Fibroblast of upper back skin (primary cell): ENCODE results near the gene CFAP61.
"Not testable (repeated sequence)": the region's sequence is repeated elsewhere in the genome, so short reads cannot be mapped to it uniquely, and the experiment has no call there.

Source experiments
- DNase-seq: peaks from one replicate; pipeline ENCODE4 v3.0.0-alpha.2; 2013

CFAP61 gene

GRCh38 chr20:20052074-20052970, at the start of gene CFAP61, which contains the start of gene CRNKL1:
TSS of gene CFAP61 (plus strand) at chr20:20052532. CDS start at chr20:20056654, 4,122 bp downstream.
TSS of gene CRNKL1 (minus strand) at chr20:20052466. CDS start at chr20:20052342, 124 bp downstream.
- peak; percentile 95 for DNase-seq

- peak; percentile 33 for DNase-seq
Observed at GRCh38 chr20:20003031-20003954, 49.0 kb upstream of the CFAP61 start.

- DNase-seq: not testable (repeated sequence)
Observed at GRCh38 chr20:20003955-20004322, 48.4 kb upstream of the CFAP61 start.

GRCh38 chr20:20005342-20005741, 47.0 kb upstream of the CFAP61 start:
- DNase-seq: no peak

- DNase-seq: no peak
Observed at GRCh38 chr20:20009784-20010253, 42.5 kb upstream of the CFAP61 start.

- DNase-seq: peak; percentile 31
Observed at GRCh38 chr20:20010639-20011500, 41.5 kb upstream of the CFAP61 start.

- DNase-seq: no peak
Observed at GRCh38 chr20:20012541-20012940, 39.8 kb upstream of the CFAP61 start.

- no peak for DNase-seq
Observed at GRCh38 chr20:20014659-20015058, 37.7 kb upstream of the CFAP61 start.

GRCh38 chr20:20017001-20017843, 35.1 kb upstream of the CFAP61 start, which contains the start of gene NAA20:
TSS of gene NAA20 (plus strand) at chr20:20017362. CDS start at chr20:20017397, 35 bp downstream.
- peak; percentile 89 for DNase-seq

- DNase-seq: no peak
Observed at GRCh38 chr20:20017844-20018185, 34.5 kb upstream of the CFAP61 start.

GRCh38 chr20:20018366-20018765, 34.0 kb upstream of the CFAP61 start:
- no peak for DNase-seq

- DNase-seq: no peak
Observed at GRCh38 chr20:20019123-20019522, 33.2 kb upstream of the CFAP61 start.

GRCh38 chr20:20020908-20021307, 31.4 kb upstream of the CFAP61 start:
- no peak for DNase-seq

GRCh38 chr20:20021835-20022234, 30.5 kb upstream of the CFAP61 start:
- no peak for DNase-seq

- no peak for DNase-seq
Observed at GRCh38 chr20:20022498-20022897, 29.8 kb upstream of the CFAP61 start.

GRCh38 chr20:20023395-20023794, 28.9 kb upstream of the CFAP61 start:
- no peak for DNase-seq

- DNase-seq: peak; percentile 30
Observed at GRCh38 chr20:20024942-20025341, 27.4 kb upstream of the CFAP61 start.

- no peak for DNase-seq
Observed at GRCh38 chr20:20027284-20027683, 25.0 kb upstream of the CFAP61 start.

- no peak for DNase-seq
Observed at GRCh38 chr20:20031790-20032189, 20.5 kb upstream of the CFAP61 start.

GRCh38 chr20:20034486-20034885, 17.8 kb upstream of the CFAP61 start:
- DNase-seq: no peak

GRCh38 chr20:20036756-20037155, 15.6 kb upstream of the CFAP61 start:
- no peak for DNase-seq
